GM18907 (cell line): ENCODE data around the gene TENM4.
A peak's percentile ranks its signal among the peaks of the same experiment; 100 is the strongest.

ENCODE experiments used
- ATAC-seq: cut with Tn5 transposase; IDR thresholded peaks from one replicate; pipeline ENCODE4 v1.9.1; 2021; ENCODE audit warnings: mild to moderate bottlenecking, moderate library complexity; ENCODE audit not compliant: unreplicated experiment

The TENM4 gene

GRCh38 chr11:79311461-79311860 is 129.4 kb downstream of the TENM4 start:
- no peak for ATAC-seq

- ATAC-seq: no peak
These were observed 131.4 kb downstream of the TENM4 start for GRCh38 chr11:79309407-79309806.

GRCh38 chr11:79308429-79308828 is 132.4 kb downstream of the TENM4 start:
- no peak for ATAC-seq

- ATAC-seq: peak; percentile 52
These were observed 136.1 kb downstream of the TENM4 start for GRCh38 chr11:79304599-79305212.

- no peak for ATAC-seq
These were observed 144.7 kb downstream of the TENM4 start for GRCh38 chr11:79296141-79296540.

GRCh38 chr11:79294845-79295731 is 145.7 kb downstream of the TENM4 start:
- ATAC-seq: no peak

- no peak for ATAC-seq
These were observed 148.9 kb downstream of the TENM4 start for GRCh38 chr11:79291948-79292347.

GRCh38 chr11:79290761-79291160 is 150.1 kb downstream of the TENM4 start:
- no peak for ATAC-seq

- ATAC-seq: no peak
These were observed 152.9 kb downstream of the TENM4 start for GRCh38 chr11:79287952-79288351.

GRCh38 chr11:79285756-79286155 is 155.1 kb downstream of the TENM4 start:
- no peak for ATAC-seq

- ATAC-seq: no peak
These were observed 164.0 kb downstream of the TENM4 start for GRCh38 chr11:79276736-79277325.

- no peak for ATAC-seq
These were observed 166.0 kb downstream of the TENM4 start for GRCh38 chr11:79274636-79275331.

GRCh38 chr11:79273781-79274180 is 167.0 kb downstream of the TENM4 start:
- ATAC-seq: no peak

GRCh38 chr11:79269611-79270307 is 171.1 kb downstream of the TENM4 start:
- ATAC-seq: no peak

GRCh38 chr11:79266396-79266795 is 174.4 kb downstream of the TENM4 start:
- no peak for ATAC-seq

- ATAC-seq: no peak
These were observed 175.0 kb downstream of the TENM4 start for GRCh38 chr11:79265756-79266322.

- no peak for ATAC-seq
These were observed 176.5 kb downstream of the TENM4 start for GRCh38 chr11:79264284-79264683.

- ATAC-seq: no peak
These were observed 177.8 kb downstream of the TENM4 start for GRCh38 chr11:79263001-79263400.

GRCh38 chr11:79262221-79262620 is 178.6 kb downstream of the TENM4 start:
- ATAC-seq: no peak

GRCh38 chr11:79261684-79262083 is 179.1 kb downstream of the TENM4 start:
- no peak for ATAC-seq
